Measurements from ENCODE around the gene AEBP1. TPM values are rescaled to one million over a fixed set of nuclear protein-coding genes. Genes with fewer than 3 reads are reported as not detected.

The AEBP1 gene
- total RNA-seq, 8 experiments from 2014 or later = 3.2 to 60.3 (median 16.5) TPM

- Histone ChIP-seq H3K4me3 (no peak overlapping the region), H3K27ac (peak overlapping the region in 1 of 2 donors; percentile 12), H3K4me1 (replicated peaks in 1 of 2) (peaks cover 26 to 27% of the 10 kb centered on the region in 2 donors)
- ATAC-seq (replicated peaks in 6 of 8) = peak in 3 of 8 experiments; percentile 5 to 48 (median 14)
- WGBS, 10 experiments = 70 to 100% (median 85%) methylated on average over 1 to 10 of the region's 18 CpGs; no CpG with 5 or more reads in 4 of the 10 experiments
- in situ Hi-C loops (cut with MboI; ENCODE audit: low pct_unique_long_range_greater_than_20kb in 2 of 9, low sequenced_read_pairs in 9 of 9, unreplicated experiment in 9 of 9) = no loop called here
These were observed 45.7 kb downstream of the AEBP1 start for GRCh38 chr7:44149571-44150465.

- peak overlapping the region in 1 of 2 donors; percentile 35 for H3K27ac ChIP-seq
- H3K4me3 ChIP-seq = no peak overlapping the region
- H3K4me1 ChIP-seq (replicated peaks in 1 of 2) = peaks cover 21% of the 10 kb centered on the region in 2 donors
- WGBS, 10 experiments = 80 to 100% methylated on average over 2 of the region's 5 CpGs; no CpG with 5 or more reads in 8 of the 10 experiments
- in situ Hi-C loops (cut with MboI; ENCODE audit: low pct_unique_long_range_greater_than_20kb in 2 of 9, low sequenced_read_pairs in 9 of 9, unreplicated experiment in 9 of 9) = no loop called here
- peak in 7 of 8 experiments; percentile 12 to 70 (median 32) for ATAC-seq (replicated peaks in 6 of 8)
These were observed 46.3 kb downstream of the AEBP1 start for GRCh38 chr7:44150466-44150832.

- WGBS, 10 experiments = 40 to 94% (median 82%) methylated on average over 1 to 6 of the region's 16 CpGs; no CpG with 5 or more reads in 4 of the 10 experiments
- Histone ChIP-seq H3K27ac (peak overlapping the region in 1 of 2 donors; percentile 35), H3K4me1 (replicated peaks in 1 of 2) (peaks cover 15 to 20% of the 10 kb centered on the region in 2 donors), H3K4me3 (no peak overlapping the region)
- in situ Hi-C loops (cut with MboI; ENCODE audit: low pct_unique_long_range_greater_than_20kb in 2 of 9, low sequenced_read_pairs in 9 of 9, unreplicated experiment in 9 of 9) = no loop called here
- no peak for ATAC-seq (replicated peaks in 6 of 8)
These were observed 47.1 kb downstream of the AEBP1 start for GRCh38 chr7:44150966-44151941.

GRCh38 chr7:44151956-44152355 lies 47.8 kb downstream of the AEBP1 start:
- H3K4me1 ChIP-seq (replicated peaks in 1 of 2) = peaks cover 8 to 13% of the 10 kb centered on the region in 2 donors
- no peak overlapping the region for H3K4me3 ChIP-seq
- in situ Hi-C loops (cut with MboI; ENCODE audit: low pct_unique_long_range_greater_than_20kb in 2 of 9, low sequenced_read_pairs in 9 of 9, unreplicated experiment in 9 of 9) = no loop called here
- no peak overlapping the region for H3K27ac ChIP-seq
- WGBS, 10 experiments = 60 to 90% (median 85%) methylated on average over 1 to 4 of the region's 9 CpGs; no CpG with 5 or more reads in 6 of the 10 experiments
- ATAC-seq (replicated peaks in 6 of 8) = no peak

- no peak overlapping the region for H3K4me3 ChIP-seq
- H3K27ac ChIP-seq = no peak overlapping the region
- peaks cover 0 to under 1% of the 10 kb centered on the region in 2 donors for H3K4me1 ChIP-seq (replicated peaks in 1 of 2)
- in situ Hi-C loops (cut with MboI; ENCODE audit: low pct_unique_long_range_greater_than_20kb in 2 of 9, low sequenced_read_pairs in 9 of 9, unreplicated experiment in 9 of 9) = no loop called here
- 60 to 100% (median 86%) methylated on average over 1 to 12 of the region's 22 CpGs; no CpG with 5 or more reads in 5 of the 10 experiments for WGBS, 10 experiments
- no peak for ATAC-seq (replicated peaks in 6 of 8)
These were observed 49.1 kb downstream of the AEBP1 start for GRCh38 chr7:44152971-44153947.

GRCh38 chr7:44153948-44154335 lies 49.8 kb downstream of the AEBP1 start:
- no peak overlapping the region for H3K27ac ChIP-seq
- ATAC-seq (replicated peaks in 6 of 8) = no peak
- 89 to 100% methylated on average over 1 to 5 of the region's 5 CpGs; no CpG with 5 or more reads in 8 of the 10 experiments for WGBS, 10 experiments
- in situ Hi-C loops (cut with MboI; ENCODE audit: low pct_unique_long_range_greater_than_20kb in 2 of 9, low sequenced_read_pairs in 9 of 9, unreplicated experiment in 9 of 9) = no loop called here
- H3K4me3 ChIP-seq = no peak overlapping the region
- H3K4me1 ChIP-seq (replicated peaks in 1 of 2) = no peaks in the 10 kb centered on the region

GRCh38 chr7:44154703-44155102 lies 50.6 kb downstream of the AEBP1 start:
- Histone ChIP-seq H3K27ac (no peak overlapping the region), H3K4me1 (replicated peaks in 1 of 2) (no peaks in the 10 kb centered on the region), H3K4me3 (no peak overlapping the region)
- in situ Hi-C loops (cut with MboI; ENCODE audit: low pct_unique_long_range_greater_than_20kb in 2 of 9, low sequenced_read_pairs in 9 of 9, unreplicated experiment in 9 of 9) = no loop called here
- ATAC-seq (replicated peaks in 6 of 8) = peak in 3 of 8 experiments; percentile 13 to 70 (median 42)
- 0 to 80% (median 61%) methylated on average over 1 to 3 of the region's 3 CpGs; no CpG with 5 or more reads in 5 of the 10 experiments for WGBS, 10 experiments

- no peaks in the 10 kb centered on the region for H3K4me1 ChIP-seq (replicated peaks in 1 of 2)
- no peak overlapping the region for H3K27ac ChIP-seq
- H3K4me3 ChIP-seq = no peak overlapping the region
- ATAC-seq (replicated peaks in 6 of 8) = no peak
- in situ Hi-C loops (cut with MboI; ENCODE audit: low pct_unique_long_range_greater_than_20kb in 2 of 9, low sequenced_read_pairs in 9 of 9, unreplicated experiment in 9 of 9) = no loop called here
- 40 to 92% (median 82%) methylated on average over 1 to 4 of the region's 8 CpGs; no CpG with 5 or more reads in 5 of the 10 experiments for WGBS, 10 experiments
These were observed 51.3 kb downstream of the AEBP1 start for GRCh38 chr7:44155191-44156185.

- WGBS, 10 experiments = 100% methylated on average over 1 of the region's 4 CpGs; no CpG with 5 or more reads in 9 of the 10 experiments
- Histone ChIP-seq H3K27ac (no peak overlapping the region), H3K4me1 (replicated peaks in 1 of 2) (no peaks in the 10 kb centered on the region), H3K4me3 (no peak overlapping the region)
- no peak for ATAC-seq (replicated peaks in 6 of 8)
- in situ Hi-C loops (cut with MboI; ENCODE audit: low pct_unique_long_range_greater_than_20kb in 2 of 9, low sequenced_read_pairs in 9 of 9, unreplicated experiment in 9 of 9) = no loop called here
These were observed 52.4 kb downstream of the AEBP1 start for GRCh38 chr7:44156453-44157010.

GRCh38 chr7:44157116-44158080 lies 53.3 kb downstream of the AEBP1 start:
- Histone ChIP-seq H3K27ac (no peak overlapping the region), H3K4me1 (replicated peaks in 1 of 2) (no peaks in the 10 kb centered on the region), H3K4me3 (no peak overlapping the region)
- WGBS, 10 experiments = 56 to 100% (median 67%) methylated on average over 1 to 5 of the region's 15 CpGs; no CpG with 5 or more reads in 3 of the 10 experiments
- in situ Hi-C loops (cut with MboI; ENCODE audit: low pct_unique_long_range_greater_than_20kb in 2 of 9, low sequenced_read_pairs in 9 of 9, unreplicated experiment in 9 of 9) = no loop called here
- peak in 1 of 8 experiments; percentile 8 for ATAC-seq (replicated peaks in 6 of 8)
